T-helper 2 cell (primary cell): ENCODE data around the gene OR2G6.
"Not testable (repeated sequence)": the region's sequence is repeated elsewhere in the genome, so short reads cannot be mapped to it uniquely, and the experiment has no call there.

Experiments
- DNase-seq, 5 experiments: peaks; one replicate each; pipeline versions ENCODE4 v3.0.0 to v3.0.0-alpha.2; 2012 to 2022
- total RNA-seq, 2 donors: gene quantifications; one replicate each; lab custom pipeline; 2026; lab: John Stamatoyannopoulos, UW

The OR2G6 gene
- 0 reads per million in 2 donors for total RNA-seq

GRCh38 chr1:248507773-248508172 lies at the start of gene OR2G6:
TSS of gene OR2G6 (plus strand) at chr1:248508073. CDS start at chr1:248521647, 13,574 bp downstream.
- not testable (repeated sequence) for DNase-seq

GRCh38 chr1:248459117-248459516 lies 48.8 kb upstream of the OR2G6 start:
- not testable (repeated sequence) for DNase-seq

GRCh38 chr1:248471154-248471553 lies 36.7 kb upstream of the OR2G6 start:
- DNase-seq: no peak

GRCh38 chr1:248472111-248472510 lies 35.8 kb upstream of the OR2G6 start:
- DNase-seq: not testable (repeated sequence)

GRCh38 chr1:248473051-248473450 lies 34.8 kb upstream of the OR2G6 start, which contains the start of gene OR2T3:
TSS of gene OR2T3 (plus strand) at chr1:248473351. CDS start at chr1:248473351, 0 bp downstream.
- not testable (repeated sequence) for DNase-seq

GRCh38 chr1:248475660-248476059 lies 32.2 kb upstream of the OR2G6 start:
- not testable (repeated sequence) for DNase-seq

- DNase-seq: peak in 2 of 5 experiments; percentile 2 to 76
Measured at GRCh38 chr1:248481686-248482579, 25.9 kb upstream of the OR2G6 start.

- not testable (repeated sequence) for DNase-seq
Measured at GRCh38 chr1:248488289-248488688, 19.6 kb upstream of the OR2G6 start, which contains the start of gene OR2T5. TSS of gene OR2T5 (plus strand) at chr1:248488589. CDS start at chr1:248488589, 0 bp downstream.

GRCh38 chr1:248496661-248497060 lies 11.2 kb upstream of the OR2G6 start:
- DNase-seq: not testable (repeated sequence)

GRCh38 chr1:248500305-248501035 lies 7.4 kb upstream of the OR2G6 start:
- DNase-seq: not testable (repeated sequence)

- DNase-seq: not testable (repeated sequence)
Measured at GRCh38 chr1:248510217-248510616, 2.3 kb downstream of the OR2G6 start.

- no peak for DNase-seq
Measured at GRCh38 chr1:248521856-248522255, 14.0 kb downstream of the OR2G6 start.

- DNase-seq: not testable (repeated sequence)
Measured at GRCh38 chr1:248537449-248537848, 29.6 kb downstream of the OR2G6 start.

- not testable (repeated sequence) for DNase-seq
Measured at GRCh38 chr1:248547383-248547782, 39.5 kb downstream of the OR2G6 start.

- DNase-seq: not testable (repeated sequence)
Measured at GRCh38 chr1:248551027-248551426, 43.2 kb downstream of the OR2G6 start.

GRCh38 chr1:248562672-248563071 lies 54.8 kb downstream of the OR2G6 start, which contains the start of gene OR2T29:
TSS of gene OR2T29 (minus strand) at chr1:248562772. CDS start at chr1:248559491, 3,281 bp downstream.
- DNase-seq: not testable (repeated sequence)

- DNase-seq: peak in 1 of 5 experiments; percentile 73
Measured at GRCh38 chr1:248565530-248566373, 57.9 kb downstream of the OR2G6 start.

GRCh38 chr1:248569049-248569448 lies 61.2 kb downstream of the OR2G6 start:
- not testable (repeated sequence) for DNase-seq

- not testable (repeated sequence) for DNase-seq
Measured at GRCh38 chr1:248570811-248571210, 62.9 kb downstream of the OR2G6 start.

- not testable (repeated sequence) for DNase-seq
Measured at GRCh38 chr1:248572049-248572448, 64.2 kb downstream of the OR2G6 start.

GRCh38 chr1:248573856-248574255 lies 66.0 kb downstream of the OR2G6 start:
- not testable (repeated sequence) for DNase-seq

- DNase-seq: not testable (repeated sequence)
Measured at GRCh38 chr1:248574657-248575056, 66.8 kb downstream of the OR2G6 start, which contains the start of gene OR2T34. TSS of gene OR2T34 (minus strand) at chr1:248574757. CDS start at chr1:248574757, 0 bp downstream.
